HCEC 1CT (cell line): ENCODE results near the gene RAB11A.

Experiments used
- DNase-seq: peaks from one replicate; pipeline ENCODE4 v3.0.0-alpha.2; 2017

The RAB11A gene

GRCh38 chr15:65888981-65889380 lies 19.7 kb downstream of the RAB11A start:
- DNase-seq: no peak

DNA sequence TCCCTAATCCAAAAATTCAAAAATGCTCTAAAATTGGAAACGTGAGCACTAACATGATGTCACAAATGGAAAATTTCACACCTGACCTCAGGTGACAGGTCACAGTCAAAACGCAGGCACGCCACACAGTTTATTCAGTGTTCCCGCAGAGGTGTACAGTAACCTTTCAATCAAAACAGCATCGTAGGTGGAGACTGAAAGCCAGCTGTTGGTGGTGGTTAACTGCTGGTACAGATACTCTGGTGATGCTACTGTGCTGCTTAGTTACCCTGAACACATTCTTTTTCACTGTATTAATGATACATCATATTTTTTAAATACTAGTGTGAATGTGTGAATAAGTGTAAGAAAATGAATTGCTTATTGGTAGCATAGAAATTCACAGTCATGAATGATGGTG lies 23.8 kb downstream of the RAB11A start:
- DNase-seq: no peak

DNA sequence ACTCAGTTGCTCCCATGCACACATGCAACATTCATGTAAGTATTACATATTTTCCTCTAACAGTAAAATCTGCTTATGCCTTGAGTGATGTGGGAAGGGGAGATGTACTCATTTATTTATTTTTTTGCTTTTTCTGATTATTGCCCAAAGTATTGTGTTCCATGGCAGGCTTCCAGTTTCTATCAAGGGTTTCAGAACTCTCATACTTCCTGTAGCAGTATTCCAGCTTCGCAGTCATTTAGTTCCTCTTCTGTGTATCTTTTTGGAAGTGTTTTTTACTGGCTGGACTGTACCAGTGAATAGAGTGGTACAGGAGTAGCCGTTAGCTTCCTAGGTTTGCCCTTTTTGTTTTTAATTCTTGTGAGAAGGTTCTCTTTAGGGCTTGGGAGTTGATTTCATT lies 26.9 kb downstream of the RAB11A start:
- no peak for DNase-seq

DNA sequence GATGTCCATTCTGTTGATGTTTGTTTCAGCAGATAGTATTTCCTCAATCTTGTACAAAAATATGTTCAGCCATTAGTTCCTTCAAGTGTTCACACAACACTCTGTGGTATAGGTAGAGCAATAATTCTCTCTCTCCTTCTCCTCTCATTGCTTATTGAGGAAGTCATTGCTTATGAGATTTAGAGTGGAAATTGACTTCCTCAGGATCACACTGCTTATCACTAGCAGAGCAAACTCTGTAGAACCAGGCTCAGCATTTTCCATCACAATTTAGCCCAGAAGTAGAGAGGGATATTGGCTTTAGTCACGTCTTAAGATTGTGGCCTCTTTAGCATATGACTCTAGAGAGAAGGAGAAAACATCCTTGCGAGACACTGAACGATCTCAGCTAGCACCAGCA lies 31.2 kb downstream of the RAB11A start:
- DNase-seq: no peak

DNA sequence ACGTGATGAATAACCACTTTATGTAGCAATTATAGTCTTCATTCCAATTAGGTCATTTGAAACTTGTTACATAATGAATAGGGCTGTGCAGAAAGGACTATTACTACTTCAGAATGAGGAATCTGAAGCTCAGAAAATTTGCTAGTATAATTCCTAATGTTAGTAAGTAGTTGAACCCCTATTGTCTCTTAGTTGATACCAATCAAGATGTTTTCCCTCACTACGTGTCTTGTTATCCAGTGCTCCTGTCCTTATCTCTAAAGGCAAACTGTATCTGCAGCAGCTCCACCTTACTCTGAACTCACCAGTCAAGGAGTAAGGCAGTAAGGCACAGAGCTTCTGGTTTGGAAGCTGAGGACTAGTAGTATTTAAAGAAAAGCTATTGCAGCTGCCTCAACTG lies 32.0 kb downstream of the RAB11A start:
- no peak for DNase-seq

DNA sequence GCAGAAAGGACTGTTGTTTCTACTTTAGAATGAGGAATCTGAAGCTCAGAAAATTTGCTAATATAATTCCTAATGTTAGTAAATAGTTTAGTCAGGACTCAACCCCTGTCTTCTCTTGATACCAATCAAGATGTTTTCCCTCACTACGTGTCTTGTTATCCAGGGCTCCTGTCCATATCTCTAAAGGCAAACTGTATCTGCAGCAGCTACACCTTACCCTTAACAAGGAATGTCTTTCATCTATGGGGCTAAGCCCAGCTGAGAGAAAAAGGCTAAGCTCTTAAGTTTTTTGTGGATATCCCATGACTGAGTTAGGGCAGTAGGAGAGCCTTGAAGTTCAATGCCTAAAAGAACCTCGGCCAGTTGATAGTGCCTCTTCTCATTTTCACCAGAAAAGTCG lies 32.5 kb downstream of the RAB11A start:
- DNase-seq: no peak

- DNase-seq: peak; percentile 10
Observed at GRCh38 chr15:65902373-65902772, 33.1 kb downstream of the RAB11A start.

DNA sequence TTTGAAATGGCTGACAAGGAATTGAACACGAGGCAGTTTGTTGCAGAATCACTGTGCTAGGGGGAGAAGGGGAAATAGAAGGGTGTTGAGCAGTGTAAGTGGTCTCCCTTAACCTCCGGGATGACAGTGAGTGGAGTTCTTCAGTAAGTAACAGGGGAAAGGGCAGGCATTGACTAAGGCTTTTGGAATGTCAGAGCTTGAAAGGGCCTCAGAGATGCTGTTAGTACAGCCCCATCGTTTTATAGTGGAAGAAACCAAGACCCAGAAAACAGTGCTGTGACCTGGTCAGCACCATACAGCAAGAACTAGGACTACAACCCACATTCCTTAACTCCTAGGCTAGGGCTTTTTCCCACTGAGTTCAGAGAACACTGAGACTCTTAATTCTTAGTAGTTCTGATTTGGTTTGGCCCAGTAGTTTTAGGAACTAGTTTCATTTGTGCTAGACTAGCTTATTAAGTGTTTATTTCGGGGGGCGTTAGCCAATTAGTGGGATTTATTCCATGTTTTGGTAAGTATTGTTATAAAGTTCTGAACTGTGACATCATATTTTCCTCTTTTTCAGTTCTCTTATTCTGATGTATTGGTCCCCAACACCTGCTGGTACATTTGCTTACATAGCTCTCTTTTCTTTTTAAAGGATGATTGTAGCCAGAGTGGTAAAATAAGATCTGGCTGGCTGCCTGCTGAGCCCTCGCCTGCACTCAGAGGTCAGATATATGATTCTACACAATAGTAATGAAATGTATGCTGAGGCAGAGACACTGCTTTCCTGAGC lies 34.2 kb downstream of the RAB11A start:
- peak; percentile 53 for DNase-seq

DNA sequence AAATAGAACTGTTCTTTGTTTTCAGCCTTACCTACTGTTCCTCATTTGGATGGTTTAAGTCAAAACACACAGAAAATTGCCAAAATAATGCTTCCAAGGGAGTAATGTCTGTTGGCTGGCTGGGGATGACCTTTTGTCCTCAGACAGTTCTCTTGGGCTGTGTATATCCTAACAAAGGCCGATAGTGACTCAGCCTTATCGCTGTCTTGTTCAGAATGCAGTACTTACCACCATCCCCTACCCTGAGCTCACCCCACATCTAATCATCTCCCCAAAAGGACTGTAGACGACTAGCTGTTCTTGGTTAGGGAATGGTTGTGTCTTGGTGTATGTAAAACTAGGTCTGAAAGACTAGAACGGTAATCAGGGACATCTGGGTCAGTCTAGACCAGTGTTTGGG lies 35.0 kb downstream of the RAB11A start:
- DNase-seq: no peak

DNA sequence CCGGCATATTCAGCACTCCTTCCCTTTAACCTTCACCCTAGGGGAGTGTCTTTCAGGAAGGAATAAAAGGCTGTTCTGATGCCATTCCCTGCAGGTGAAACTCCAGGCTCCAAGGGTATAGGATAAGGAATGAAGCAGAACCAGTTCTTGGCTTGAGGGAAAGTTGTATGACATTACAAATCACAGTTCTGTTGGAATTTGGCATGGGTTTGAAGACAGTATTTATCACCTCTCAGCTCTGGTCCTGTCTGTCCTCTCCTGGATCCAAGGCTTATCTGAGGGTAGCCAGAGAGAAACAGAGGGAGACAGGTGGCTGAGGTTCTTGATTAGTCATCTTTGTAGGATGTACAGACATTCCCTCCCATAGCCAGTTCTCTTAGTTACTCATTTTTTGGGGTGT lies 37.1 kb downstream of the RAB11A start:
- DNase-seq: no peak

DNA sequence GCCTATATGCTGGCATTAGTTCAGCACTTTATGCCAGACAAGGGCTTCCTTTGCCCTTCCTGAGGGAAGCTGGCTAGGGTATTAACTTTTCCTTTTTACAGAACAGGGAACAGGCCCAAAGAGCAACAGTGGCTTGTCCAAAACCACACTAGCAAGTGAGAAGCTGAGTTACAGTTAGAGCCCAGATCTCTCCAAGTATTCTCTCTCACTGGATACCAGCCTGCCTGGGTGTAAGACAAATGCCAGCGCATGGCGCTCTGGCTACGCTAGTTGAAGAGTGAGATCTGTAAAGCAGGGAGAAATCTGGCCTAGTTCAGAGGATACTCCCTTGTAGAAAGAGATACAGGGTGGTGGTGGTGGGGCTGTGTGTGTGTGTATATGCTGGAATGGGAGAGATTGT lies 38.4 kb downstream of the RAB11A start:
- DNase-seq: no peak

DNA sequence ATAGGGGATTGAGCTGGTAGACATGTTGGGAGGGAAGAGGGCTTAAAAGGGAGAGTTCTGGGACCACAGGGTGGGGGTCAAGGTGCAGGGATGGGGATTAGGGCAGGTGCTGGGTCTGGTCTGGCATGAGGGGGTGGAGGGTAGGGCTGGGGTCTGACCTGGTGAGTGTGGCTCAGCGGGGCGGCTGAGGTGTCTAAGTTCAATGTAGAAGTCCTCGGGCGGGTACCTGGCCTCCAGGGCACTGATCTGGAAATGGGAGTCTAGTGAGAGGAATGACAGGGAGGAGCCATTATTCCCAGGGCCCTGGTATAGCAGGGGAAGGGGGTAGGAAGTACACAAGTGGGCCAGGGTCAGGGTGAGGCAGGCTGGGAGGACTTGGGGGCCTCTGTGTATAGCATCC lies 39.6 kb downstream of the RAB11A start:
- no peak for DNase-seq

- DNase-seq: no peak
Observed at GRCh38 chr15:65909831-65910230, 40.5 kb downstream of the RAB11A start.

DNA sequence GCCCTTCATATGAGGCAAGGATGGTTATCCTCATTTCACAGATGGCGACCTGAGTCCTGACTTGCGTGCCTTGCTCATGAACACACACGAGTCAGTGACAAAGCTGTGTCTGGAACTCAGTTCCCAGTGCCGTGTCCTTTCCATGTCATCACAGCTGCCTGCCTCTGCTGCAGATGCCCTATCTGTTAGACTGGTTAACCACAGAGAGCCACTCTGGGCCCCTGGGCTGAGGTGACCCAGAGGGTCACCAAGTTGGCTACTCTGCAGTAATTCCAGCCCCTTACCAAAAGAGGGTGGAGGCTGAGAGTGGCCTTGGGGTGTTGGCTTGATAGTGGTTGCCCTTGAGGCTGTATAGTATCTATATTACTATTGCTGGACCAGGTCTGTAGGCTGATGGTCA lies 41.0 kb downstream of the RAB11A start:
- DNase-seq: no peak

DNA sequence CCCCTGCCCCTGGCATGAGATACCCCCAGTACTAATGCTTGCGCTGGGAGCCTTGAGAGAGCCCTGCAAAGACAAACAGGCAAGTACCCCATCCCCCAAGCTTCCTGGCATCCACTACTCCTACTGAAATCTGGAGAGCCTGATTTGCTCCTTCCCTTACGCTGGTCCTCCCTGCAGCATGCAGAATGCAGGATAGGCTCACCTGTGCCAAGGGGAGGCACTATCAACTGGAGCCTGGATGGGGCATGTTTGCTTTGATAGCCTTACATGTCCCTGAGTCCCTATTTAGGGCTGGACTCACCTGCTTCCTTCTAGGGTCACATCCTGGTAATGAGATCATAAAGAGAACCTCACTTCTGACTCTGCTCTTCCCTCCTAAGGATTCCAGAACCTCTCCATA lies 42.9 kb downstream of the RAB11A start:
- no peak for DNase-seq

GRCh38 chr15:65913631-65914199 lies 44.4 kb downstream of the RAB11A start:
- DNase-seq: no peak

GRCh38 chr15:65914386-65914785 lies 45.1 kb downstream of the RAB11A start:
- no peak for DNase-seq

DNA sequence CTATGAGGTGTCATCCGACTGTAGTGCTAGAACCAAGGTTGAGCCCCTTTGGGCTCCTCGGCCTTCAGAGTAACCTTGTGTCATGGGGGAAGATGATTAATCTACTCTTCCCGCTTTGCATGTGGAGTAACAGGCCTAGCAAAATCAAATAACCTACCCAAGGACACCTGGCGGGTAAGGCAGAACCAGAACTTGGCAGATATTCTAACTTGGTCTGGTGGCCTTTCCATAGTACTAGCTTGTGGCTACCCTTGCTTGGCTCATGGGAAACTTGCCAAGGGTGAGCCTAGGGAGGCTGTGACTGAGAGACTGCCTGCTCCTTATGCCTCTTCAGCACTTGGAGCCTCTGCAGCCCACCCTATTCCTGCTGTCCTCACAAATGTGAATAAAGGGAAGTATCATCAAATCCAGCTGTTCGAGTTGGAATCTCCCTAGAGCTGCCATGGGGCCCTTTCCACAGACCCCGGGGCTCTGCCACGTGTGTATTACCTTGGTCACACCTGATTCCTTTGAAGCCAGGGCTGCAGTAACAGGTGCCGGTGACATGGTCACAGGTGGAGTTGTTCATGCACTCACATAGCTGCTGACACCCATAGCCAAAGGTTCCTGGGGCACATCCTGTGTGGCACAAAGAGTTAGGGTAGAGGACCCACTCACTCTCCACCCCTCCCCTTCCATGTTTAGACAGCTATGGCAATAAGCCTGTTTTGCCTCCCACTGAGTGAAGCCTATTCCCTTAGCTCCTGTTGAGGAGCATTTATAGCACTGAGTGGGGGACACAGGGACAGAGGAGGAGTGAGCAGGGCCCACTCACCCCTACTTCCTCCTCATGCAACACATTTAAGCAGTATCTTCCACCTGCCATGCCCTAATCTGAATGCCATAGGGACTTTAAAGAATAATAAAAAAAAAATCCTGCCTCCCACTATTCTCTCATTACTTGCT lies 46.0 kb downstream of the RAB11A start:
- DNase-seq: no peak

- no peak for DNase-seq
Observed at GRCh38 chr15:65916041-65916663, 46.9 kb downstream of the RAB11A start.

GRCh38 chr15:65916664-65917406 lies 47.5 kb downstream of the RAB11A start:
- peak; percentile 43 for DNase-seq

- no peak for DNase-seq
Observed at GRCh38 chr15:65917407-65917756, 48.1 kb downstream of the RAB11A start.

- no peak for DNase-seq
Observed at GRCh38 chr15:65917936-65918335, 48.6 kb downstream of the RAB11A start.
